ENCODE results near the gene NUBPL.
"Not testable (repeated sequence)": the region's sequence is repeated elsewhere in the genome, so short reads cannot be mapped to it uniquely, and the experiment has no call there.

The NUBPL gene

DNA sequence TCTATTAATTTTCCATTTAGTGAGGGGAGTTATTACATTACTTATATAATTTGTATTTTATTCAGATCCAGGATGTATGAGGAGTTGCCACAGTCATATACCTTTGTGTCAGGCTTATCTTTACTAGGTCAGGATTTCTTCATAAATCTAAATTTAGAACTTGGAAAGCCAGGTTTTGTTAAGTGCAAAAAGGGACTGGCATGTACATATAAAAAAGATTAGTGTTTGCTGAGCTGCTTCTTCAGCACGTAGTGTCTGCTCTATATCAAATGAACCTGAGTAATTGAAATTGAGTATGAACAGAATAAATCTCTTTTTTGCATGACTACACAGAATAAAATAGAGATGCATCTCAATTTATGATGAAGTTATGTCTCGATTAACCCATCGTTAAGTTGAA lies 157.4 kb downstream of the NUBPL start:
- FAIRE-seq, result peak; percentile 62
- DNase-seq (ENCODE audit: insufficient read length, low spot score), result no peak

DNA sequence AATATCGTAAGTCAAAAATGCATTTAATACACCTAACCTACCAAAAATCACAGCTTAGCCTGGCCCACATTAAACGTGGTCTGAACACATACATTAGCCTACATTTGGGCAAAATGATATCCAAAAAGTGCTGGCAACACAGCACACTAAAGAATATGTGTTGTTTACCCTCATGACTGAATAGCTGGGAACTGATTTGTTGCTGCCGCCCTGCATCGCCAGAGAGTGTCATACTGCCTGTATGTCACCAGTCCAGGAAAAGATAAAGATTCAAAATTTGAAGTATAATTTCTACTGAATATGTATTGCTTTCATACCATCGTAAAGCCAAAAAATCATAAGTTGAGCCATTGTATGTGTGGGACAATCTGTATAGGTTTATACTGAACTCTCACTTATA lies 157.8 kb downstream of the NUBPL start:
- no peak for FAIRE-seq

DNA sequence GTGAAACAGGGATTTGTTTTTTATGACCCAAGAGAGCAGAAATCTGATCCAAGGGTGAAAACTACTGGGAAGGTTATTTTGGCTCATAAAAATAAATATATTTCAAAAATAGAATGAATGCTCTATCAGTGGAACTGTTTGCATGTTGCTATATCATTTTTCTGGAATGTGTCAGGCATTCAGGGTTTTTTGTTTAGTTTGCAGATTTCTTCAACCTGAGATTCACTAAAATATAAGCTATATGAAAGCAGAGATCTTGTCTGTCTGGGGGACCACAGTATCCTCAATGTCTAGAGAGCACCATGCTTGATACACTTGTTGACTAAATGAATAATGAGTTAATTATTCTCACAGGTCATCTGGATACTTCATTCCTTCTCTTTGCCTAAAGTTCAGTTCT lies 165.1 kb downstream of the NUBPL start:
- FAIRE-seq, result no peak
- DNase-seq (ENCODE audit: insufficient read length, low spot score), result no peak

More for the DNA sequence above, 157.8 kb downstream of the NUBPL start:
- DNase-seq (ENCODE audit: insufficient read length, low spot score), result no peak

DNA sequence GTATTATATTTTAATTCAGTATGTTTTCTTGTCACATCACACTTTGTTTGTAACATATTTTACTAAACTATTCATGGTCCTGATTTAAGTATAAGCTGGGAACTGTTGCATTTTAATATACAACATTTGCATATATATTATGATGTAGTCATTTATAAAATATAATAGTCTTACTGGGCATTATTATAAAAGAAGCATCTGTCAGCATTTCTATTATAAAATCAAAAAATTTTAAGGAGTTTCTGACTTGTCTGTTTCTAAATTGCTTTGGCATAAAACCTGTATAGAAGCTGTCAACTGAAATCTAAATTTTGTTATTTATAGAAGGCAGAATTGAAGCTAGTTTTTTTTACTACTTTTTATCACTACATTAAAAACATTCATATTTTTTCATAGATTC lies 166.6 kb downstream of the NUBPL start:
- no peak for FAIRE-seq
- no peak for DNase-seq (ENCODE audit: insufficient read length, low spot score)

- no peak for DNase-seq (ENCODE audit: insufficient read length, low spot score)
- no peak for FAIRE-seq
Measured at GRCh38 chr14:31740688-31741087, 179.5 kb downstream of the NUBPL start.

- no peak for DNase-seq (ENCODE audit: insufficient read length, low spot score)
- FAIRE-seq, result peak; percentile 42
Measured at GRCh38 chr14:31745741-31746140, 184.5 kb downstream of the NUBPL start.

- DNase-seq (ENCODE audit: insufficient read length, low spot score) (no peak), FAIRE-seq (peak; percentile 54)
Measured at GRCh38 chr14:31746326-31746725, 185.1 kb downstream of the NUBPL start.

- FAIRE-seq (no peak), DNase-seq (ENCODE audit: insufficient read length, low spot score) (no peak)
Measured at GRCh38 chr14:31749275-31749674, 188.1 kb downstream of the NUBPL start.

- not testable (repeated sequence) for DNase-seq (ENCODE audit: insufficient read length, low spot score); FAIRE-seq
Measured at GRCh38 chr14:31751047-31751446, 189.8 kb downstream of the NUBPL start.

DNA sequence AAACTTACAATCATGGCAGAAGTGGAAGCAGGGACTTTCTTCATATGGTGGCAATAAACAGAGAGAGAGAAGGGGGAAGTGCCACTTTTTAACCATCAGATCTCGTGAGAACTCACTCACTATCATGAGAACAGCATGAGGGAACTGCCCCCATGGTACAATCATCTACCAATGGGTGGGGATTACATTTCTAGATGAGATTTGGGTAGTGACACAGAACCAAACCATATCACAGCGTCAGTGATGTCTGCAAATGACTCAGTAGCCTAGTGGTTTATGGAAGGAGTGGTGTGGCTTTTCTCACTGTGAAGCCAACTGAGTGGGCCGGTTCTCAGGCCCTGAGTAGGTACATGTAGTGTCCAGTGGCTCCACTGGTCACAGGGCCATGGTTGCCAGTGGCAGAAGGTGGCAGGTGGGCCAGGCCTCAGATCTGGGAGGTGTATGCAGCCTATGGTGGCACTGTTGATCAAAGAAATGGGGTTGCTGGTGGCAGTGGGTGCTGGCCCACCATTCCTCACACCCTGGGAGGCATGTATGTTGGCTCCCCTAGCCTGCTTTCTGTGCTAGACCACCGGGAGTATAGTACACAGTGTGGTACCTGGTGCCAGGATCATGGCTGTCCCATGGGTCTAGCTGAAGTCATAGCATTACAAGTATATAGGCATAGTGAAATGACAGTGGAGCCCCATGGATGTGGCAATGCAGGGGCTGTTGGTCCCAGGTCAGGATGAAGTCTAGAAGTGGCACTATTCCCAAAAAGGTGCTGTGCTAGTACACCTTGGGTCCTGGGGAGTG lies 191.9 kb downstream of the NUBPL start:
- FAIRE-seq (peak; percentile 90), DNase-seq (ENCODE audit: insufficient read length, low spot score) (no peak)

DNA sequence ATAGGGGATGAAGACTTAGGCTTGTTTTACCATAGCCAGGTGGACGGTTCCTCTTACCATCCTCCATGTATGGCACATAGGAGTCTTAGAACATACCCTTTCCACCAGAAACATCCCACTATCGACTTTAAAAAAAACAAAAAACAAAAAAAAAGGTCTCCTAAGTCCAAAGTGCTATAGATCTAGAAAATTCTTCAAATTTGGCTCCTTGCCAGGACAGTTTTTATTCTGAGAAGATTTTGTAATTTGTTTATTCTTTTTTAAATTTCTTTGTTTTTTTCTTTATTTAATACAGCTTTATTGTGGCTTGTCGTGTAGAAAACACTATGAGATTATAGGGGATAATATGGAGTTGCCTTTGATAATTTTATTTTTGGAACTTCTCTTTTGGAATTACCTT lies 197.7 kb downstream of the NUBPL start:
- FAIRE-seq (no peak), DNase-seq (ENCODE audit: insufficient read length, low spot score) (no peak)

- DNase-seq (ENCODE audit: insufficient read length, low spot score) (no peak), FAIRE-seq (peak; percentile 72)
Measured at GRCh38 chr14:31760277-31760676, 199.1 kb downstream of the NUBPL start.

GRCh38 chr14:31761325-31761724 lies 200.1 kb downstream of the NUBPL start:
- DNase-seq (ENCODE audit: insufficient read length, low spot score) (no peak), FAIRE-seq (no peak)

- DNase-seq (ENCODE audit: insufficient read length, low spot score) (no peak), FAIRE-seq (no peak)
Measured at GRCh38 chr14:31763041-31763440, 201.8 kb downstream of the NUBPL start.

DNA sequence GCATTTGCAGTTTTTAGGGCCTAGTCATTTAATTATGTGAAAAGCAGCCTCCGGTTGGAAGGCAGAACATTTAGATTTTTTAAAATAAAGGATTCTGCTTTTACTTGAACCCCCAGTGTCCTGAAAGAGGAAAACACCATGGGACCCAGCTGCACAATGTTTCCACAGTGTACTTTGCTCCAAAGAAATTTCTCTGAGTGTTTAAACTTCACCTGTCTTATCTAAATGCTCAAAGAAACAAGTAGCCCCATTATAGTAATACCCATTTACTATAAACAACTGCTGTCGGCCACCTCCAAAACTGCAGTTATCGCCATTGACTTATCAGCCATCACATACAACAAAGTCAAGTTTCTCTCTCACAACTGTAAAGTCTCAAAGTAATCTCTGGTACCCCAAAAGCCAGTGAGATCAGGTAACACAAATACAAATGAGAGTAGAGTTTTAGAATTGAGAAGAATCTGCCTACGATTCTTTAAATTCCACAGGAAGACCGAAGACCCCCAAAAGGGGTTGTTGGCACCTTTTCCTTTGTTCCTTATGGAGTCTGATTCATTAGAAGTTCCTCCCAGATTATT lies 205.2 kb downstream of the NUBPL start:
- DNase-seq (ENCODE audit: insufficient read length, low spot score) (no peak), FAIRE-seq (no peak)

GRCh38 chr14:31768355-31768754 lies 207.2 kb downstream of the NUBPL start:
- FAIRE-seq, result no peak
- no peak for DNase-seq (ENCODE audit: insufficient read length, low spot score)

DNA sequence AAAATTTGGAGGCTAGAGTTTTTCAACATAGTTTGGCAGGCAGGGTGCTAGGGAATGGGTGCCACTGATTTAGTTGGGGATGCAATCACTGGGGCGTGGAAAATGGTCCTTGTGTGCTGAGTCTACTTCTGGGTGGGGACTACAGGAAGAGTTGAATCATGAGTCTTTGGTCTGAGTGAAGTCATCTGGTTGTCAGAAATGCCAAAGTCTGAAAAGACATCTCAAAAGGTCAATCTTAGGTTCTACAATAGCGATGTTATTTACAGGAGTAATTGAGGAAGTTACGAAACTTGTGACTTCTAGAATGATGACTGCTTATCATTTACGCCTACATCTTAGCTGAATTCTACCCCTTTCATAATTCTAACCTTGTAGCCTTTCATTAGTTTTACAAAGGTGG lies 209.1 kb downstream of the NUBPL start:
- FAIRE-seq (peak; percentile 31), DNase-seq (ENCODE audit: insufficient read length, low spot score) (no peak)

DNA sequence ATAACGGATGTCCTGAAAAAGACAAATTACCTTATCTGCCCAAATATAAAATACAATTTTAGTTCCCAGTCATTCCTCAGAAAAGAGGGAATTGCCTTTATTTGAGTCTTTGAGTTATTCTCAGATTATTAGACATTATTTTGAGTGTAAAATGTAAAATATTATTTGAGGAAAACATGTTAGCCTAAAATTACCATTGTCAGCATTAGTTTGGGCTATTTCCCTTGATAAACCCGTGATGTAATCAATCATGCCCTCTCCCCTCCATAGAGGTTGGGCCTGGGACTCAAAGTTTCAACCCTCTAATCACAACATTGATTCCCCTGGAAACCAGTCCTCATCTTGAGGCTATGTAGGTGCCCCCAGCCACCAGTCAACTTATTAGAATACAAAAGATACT lies 213.4 kb downstream of the NUBPL start:
- no peak for FAIRE-seq
- no peak for DNase-seq (ENCODE audit: insufficient read length, low spot score)

GRCh38 chr14:31777312-31777711 lies 216.1 kb downstream of the NUBPL start:
- FAIRE-seq (no peak), DNase-seq (ENCODE audit: insufficient read length, low spot score) (no peak)

GRCh38 chr14:31781578-31781977 lies 220.4 kb downstream of the NUBPL start:
- FAIRE-seq (no peak), DNase-seq (ENCODE audit: insufficient read length, low spot score) (no peak)

- no peak for DNase-seq (ENCODE audit: insufficient read length, low spot score)
- peak; percentile 90 for FAIRE-seq
Measured at GRCh38 chr14:31785574-31785973, 224.4 kb downstream of the NUBPL start.

DNA sequence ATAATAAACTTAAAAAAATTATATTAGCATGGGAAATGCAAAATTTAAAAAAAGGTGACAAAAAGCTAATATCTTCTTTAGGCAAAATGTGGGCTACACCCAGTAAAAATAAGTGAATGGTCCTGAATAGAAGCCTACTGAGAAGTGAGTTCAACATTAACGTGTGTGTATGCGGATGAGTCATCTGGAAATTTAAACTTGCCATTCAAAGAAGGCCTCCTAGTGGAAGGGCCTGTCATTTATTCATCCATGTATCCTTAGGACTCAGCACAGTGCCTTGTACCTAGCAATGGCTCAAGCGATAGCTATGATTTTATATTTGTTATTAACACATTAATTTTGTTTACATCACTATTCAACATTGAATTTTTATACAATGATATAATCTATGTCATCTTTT lies 226.2 kb downstream of the NUBPL start:
- FAIRE-seq, result no peak
- no peak for DNase-seq (ENCODE audit: insufficient read length, low spot score)

Measured in HTR-8/SVneo (cell line).